HG03039 (cell line): Measurements from ENCODE around the gene FAM200A.
A peak's percentile ranks its signal among the peaks of the same experiment; 100 is the strongest.
"Not testable (repeated sequence)": the region's sequence is repeated elsewhere in the genome, so short reads cannot be mapped to it uniquely, and the experiment has no call there.

ENCODE experiments used
- ATAC-seq: cut with Tn5 transposase; IDR thresholded peaks from one replicate; pipeline ENCODE4 v1.9.1; 2021; ENCODE audit warnings: mild to moderate bottlenecking, moderate library complexity; ENCODE audit not compliant: unreplicated experiment

The FAM200A gene

GRCh38 chr7:99551767-99552463, at the start of gene FAM200A:
TSS of gene FAM200A (minus strand) at chr7:99552114. CDS start at chr7:99548407, 3,707 bp downstream.
- ATAC-seq = peak; percentile 90

- no peak for ATAC-seq
Observed at GRCh38 chr7:99599836-99600235, 47.9 kb upstream of the FAM200A start.

GRCh38 chr7:99597762-99598501, 46.0 kb upstream of the FAM200A start, which contains the start of gene TMEM225B:
TSS of gene TMEM225B (plus strand) at chr7:99598267. CDS start at chr7:99604389, 6,122 bp downstream.
- no peak for ATAC-seq

GRCh38 chr7:99596408-99596955, 44.6 kb upstream of the FAM200A start:
- ATAC-seq = no peak

- ATAC-seq = no peak
Observed at GRCh38 chr7:99594948-99595745, 43.2 kb upstream of the FAM200A start.

GRCh38 chr7:99588868-99589267, 37.0 kb upstream of the FAM200A start:
- no peak for ATAC-seq

- not testable (repeated sequence) for ATAC-seq
Observed at GRCh38 chr7:99580778-99581332, 28.9 kb upstream of the FAM200A start.

- ATAC-seq = no peak
Observed at GRCh38 chr7:99579956-99580777, 28.3 kb upstream of the FAM200A start.

- ATAC-seq = no peak
Observed at GRCh38 chr7:99579281-99579955, 27.5 kb upstream of the FAM200A start.

GRCh38 chr7:99576251-99576650, 24.3 kb upstream of the FAM200A start:
- no peak for ATAC-seq

GRCh38 chr7:99573257-99573656, 21.3 kb upstream of the FAM200A start:
- no peak for ATAC-seq

- no peak for ATAC-seq
Observed at GRCh38 chr7:99571768-99572167, 19.9 kb upstream of the FAM200A start.

- not testable (repeated sequence) for ATAC-seq
Observed at GRCh38 chr7:99568770-99569169, 16.9 kb upstream of the FAM200A start.

- no peak for ATAC-seq
Observed at GRCh38 chr7:99563650-99564049, 11.7 kb upstream of the FAM200A start.

- no peak for ATAC-seq
Observed at GRCh38 chr7:99562832-99563231, 10.9 kb upstream of the FAM200A start.

GRCh38 chr7:99562114-99562784, 10.3 kb upstream of the FAM200A start:
- no peak for ATAC-seq

GRCh38 chr7:99561737-99562051, 9.8 kb upstream of the FAM200A start:
- ATAC-seq = no peak

- no peak for ATAC-seq
Observed at GRCh38 chr7:99560834-99561736, 9.2 kb upstream of the FAM200A start.
